ENCODE measurements around the gene NUDT4. TPM values are rescaled to one million over a fixed set of nuclear protein-coding genes. Genes with fewer than 3 reads are reported as not detected.
A peak's percentile ranks its signal among the peaks of the same experiment; 100 is the strongest.

The NUDT4 gene
- total and polyA plus RNA-seq, 2 of the 8 experiments (the other 6 are each of a cell fraction or from before 2014, with no cell fraction given) = 17.3 to 71.7 TPM

- Histone ChIP-seq H2BK120ac (replicated peaks; ENCODE audit: low read depth, low read length) (no peak overlapping the region), H2BK12ac (ENCODE audit: low read depth, low read length) (no peak overlapping the region), H3K23ac (ENCODE audit: insufficient read length) (no peak overlapping the region), H4K91ac (replicated peaks; ENCODE audit: insufficient read length, low read length) (no peak overlapping the region), H3K79me2 (ENCODE audit: control insufficient read depth in 1 of 2, insufficient read depth in 2 of 2, low read length in 2 of 2) (peaks cover 22 to 61% of the 10 kb centered on the region in 2 experiments), H3K9me3 (ENCODE audit: insufficient read depth in 2 of 2, low read depth in 1 of 2, low read length in 1 of 2) (no peaks in the 10 kb centered on the region), H3K14ac (ENCODE audit: insufficient read length) (no peak overlapping the region), H4K5ac (ENCODE audit: insufficient read length, low read depth, low read length) (no peak overlapping the region), H3K79me1 (ENCODE audit: low read depth, low read length) (no peaks in the 10 kb centered on the region), H2AFZ (ENCODE audit: low read length) (no peak overlapping the region), H3K36me3 (ENCODE audit: control insufficient read depth in 2 of 4, insufficient read depth in 4 of 4, low read length in 3 of 4) (no peaks in the 10 kb centered on the region), H3K4me1 (replicated peaks in 1 of 4; ENCODE audit: control insufficient read depth in 3 of 4, insufficient read depth in 4 of 4, low read length in 3 of 4) (peaks cover 8 to 18% (median 12%) of the 10 kb centered on the region in 4 experiments; a peak in 6 of 7 replicates), H4K8ac (ENCODE audit: extremely low read depth, insufficient read depth, low read length) (no peak overlapping the region), H2BK15ac (ENCODE audit: low read length) (no peak overlapping the region), H3K56ac (replicated peaks; ENCODE audit: insufficient read length, low read depth, low read length) (no peak overlapping the region), H3K23me2 (ENCODE audit: low read depth, low read length) (peaks cover 12% of the 10 kb centered on the region), H2BK5ac (ENCODE audit: low read depth, low read length) (no peak overlapping the region), H3K27me3 (replicated peaks in 1 of 4; ENCODE audit: control insufficient read depth in 3 of 4, extremely low read depth in 1 of 4, insufficient read depth in 3 of 4, low read length in 3 of 4) (no peaks in the 10 kb centered on the region), H2BK20ac (ENCODE audit: low read length) (no peak overlapping the region), H3K4me2 (ENCODE audit: insufficient read depth in 1 of 2, low read depth in 2 of 2, low read length in 2 of 2) (peak overlapping the region; percentile 75 to 92), H3K9ac (replicated peaks in 1 of 4; ENCODE audit: extremely low read depth in 1 of 4, low read depth in 3 of 4, low read length in 3 of 4) (peak overlapping the region; percentile 52 to 85 (median 74); a peak in 6 of 7 replicates), H3K4ac (replicated peaks; ENCODE audit: insufficient read length, low read depth, low read length) (no peak overlapping the region), H3K18ac (ENCODE audit: extremely low read depth, low read length) (no peak overlapping the region), H3K4me3 (ENCODE audit: extremely low read depth in 1 of 4, insufficient read depth in 2 of 4, low read depth in 3 of 4, low read length in 4 of 4) (peak overlapping the region; percentile 59 to 96 (median 82)), H2AK5ac (ENCODE audit: low read depth, low read length) (no peak overlapping the region), H4K20me1 (replicated peaks in 1 of 2; ENCODE audit: control insufficient read depth in 1 of 2, insufficient read depth in 2 of 2, low read length in 2 of 2) (peaks cover 0 to 12% of the 10 kb centered on the region in 2 experiments), H3K27ac (ENCODE audit: low read depth, low read length) (no peak overlapping the region)
- WGBS, 2 experiments (ENCODE audit: extremely low coverage in 1 of 2, insufficient coverage in 1 of 2, insufficient read length in 1 of 2, insufficient replicate concordance in 2 of 2, low coverage in 1 of 2, low lambda C conversion rate in 2 of 2, missing lambda C conversion rate in 1 of 2) = 24% methylated on average over 8 of the region's 8 CpGs; no CpG with 5 or more reads in 1 of the 2 experiments
- DNase-seq (ENCODE audit: low read depth in 1 of 2, low spot score in 2 of 2) = no peak
- ChIA-PET CTCF (ENCODE audit: partially characterized antibody) (interaction anchor here (0.6 to 3.5 kb wide), 4 partner anchors 18 to 282 kb away, joined by 3 to 16 read pairs (median 9); no protein-coding TSS in a partner anchor), POLR2A (ENCODE audit: partially characterized antibody) (interaction anchor here (1.1 kb wide), 1 partner anchor 10 kb away, joined by 3 read pairs; no protein-coding TSS in a partner anchor)
- no peak for FAIRE-seq
- TF ChIP-seq MAX (IDR thresholded peaks at IDR 0.05) (no peak), SRF (IDR thresholded peaks at IDR 0.05; ENCODE audit: low read depth, low read length) (no peak), KDM1A (IDR thresholded peaks at IDR 0.05; ENCODE audit: borderline replicate concordance, low read length) (no peak), CTCF (IDR thresholded peaks at IDR 0.05; ENCODE audit: control extremely low read depth in 1 of 3, insufficient read depth in 1 of 3, low read depth in 1 of 3, low read length in 3 of 3) (no peak), SIRT6 (IDR thresholded peaks at IDR 0.05; ENCODE audit: low read length) (no peak), GABPA (IDR thresholded peaks at IDR 0.05; ENCODE audit: borderline replicate concordance, insufficient read depth, low read length) (no peak), TCF12 (IDR thresholded peaks at IDR 0.05; ENCODE audit: low read depth, low read length) (no peak), ASH2L (IDR thresholded peaks at IDR 0.05; ENCODE audit: low read length) (no peak), PHF8 (conservative IDR thresholded peaks at IDR 0.05; ENCODE audit: low read depth, low read length) (no peak), CBX5 (IDR thresholded peaks at IDR 0.05; ENCODE audit: low read depth, low read length) (no peak)
Measured at GRCh38 chr12:93379326-93379980, 1.7 kb downstream of the NUDT4 start.

All from H1 (cell line).